ENCODE data around the gene NPSR1. TPM values are rescaled to one million over a fixed set of nuclear protein-coding genes. Genes with fewer than 3 reads are reported as not detected.
"Not testable (repeated sequence)": the region's sequence is repeated elsewhere in the genome, so short reads cannot be mapped to it uniquely, and the experiment has no call there.

Gene NPSR1
- total RNA-seq, 1 donor from 2014 or later, result not detected

DNA sequence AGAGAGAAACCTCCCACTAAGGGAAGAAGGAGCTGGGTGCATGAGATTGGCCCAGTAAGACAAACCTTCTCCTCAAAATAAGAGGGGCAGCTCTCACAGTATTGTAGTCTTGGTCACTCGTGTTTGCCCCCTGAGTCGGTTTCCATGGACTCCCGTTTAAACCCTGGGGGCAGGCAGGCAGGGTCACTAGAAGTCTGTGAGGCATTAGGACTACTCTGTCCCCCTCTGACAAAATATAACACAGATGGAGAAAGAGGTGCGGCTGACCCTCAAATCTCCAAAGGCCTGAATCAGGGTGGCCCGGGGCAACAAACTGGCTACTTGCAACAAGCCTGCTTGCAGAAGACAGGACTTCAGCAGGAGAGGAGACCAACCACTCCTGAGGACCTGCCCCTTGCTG is 210.6 kb downstream of the NPSR1 start:
- not testable (repeated sequence) for DNase-seq (ENCODE audit: low read depth in 2 of 2)

DNA sequence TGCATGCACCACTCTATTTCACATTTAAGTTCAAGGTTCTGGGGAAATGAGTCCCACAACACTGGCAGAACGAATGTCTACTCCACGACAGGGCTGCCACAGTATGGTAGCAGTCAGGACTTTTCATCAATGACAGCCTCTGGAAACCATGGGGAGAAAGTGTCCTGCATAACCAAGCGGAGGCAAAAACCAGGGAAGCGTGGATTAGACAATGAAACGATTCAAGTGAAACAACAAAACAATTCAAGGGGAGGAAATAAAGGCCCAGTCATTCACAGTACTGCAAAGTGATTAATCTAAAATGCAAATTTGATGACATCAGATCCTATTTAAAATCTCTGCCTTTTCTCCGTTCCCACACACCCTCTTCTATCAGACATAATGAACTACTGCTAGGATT is 211.0 kb downstream of the NPSR1 start:
- no peak for DNase-seq (ENCODE audit: low read depth in 2 of 2)

DNA sequence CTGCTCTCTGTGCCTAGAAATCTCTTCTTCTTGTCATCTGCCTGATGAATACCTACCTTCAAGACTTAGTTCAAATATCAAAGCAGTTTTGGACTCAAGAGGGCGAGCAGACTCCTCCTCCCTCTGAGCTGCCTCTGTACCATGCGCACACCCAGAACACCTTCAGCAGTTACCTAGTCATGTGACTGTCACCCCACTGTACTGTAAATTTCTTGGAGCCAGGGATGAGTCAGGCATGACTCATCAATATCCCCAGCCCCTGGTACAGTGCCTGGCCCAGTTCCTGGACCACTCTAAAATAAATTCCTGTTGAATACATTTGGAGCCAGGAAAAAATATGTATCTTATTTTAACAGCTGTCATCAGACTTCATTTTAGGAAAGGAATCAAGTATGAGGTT is 212.0 kb downstream of the NPSR1 start:
- not testable (repeated sequence) for DNase-seq (ENCODE audit: low read depth in 2 of 2)

DNA sequence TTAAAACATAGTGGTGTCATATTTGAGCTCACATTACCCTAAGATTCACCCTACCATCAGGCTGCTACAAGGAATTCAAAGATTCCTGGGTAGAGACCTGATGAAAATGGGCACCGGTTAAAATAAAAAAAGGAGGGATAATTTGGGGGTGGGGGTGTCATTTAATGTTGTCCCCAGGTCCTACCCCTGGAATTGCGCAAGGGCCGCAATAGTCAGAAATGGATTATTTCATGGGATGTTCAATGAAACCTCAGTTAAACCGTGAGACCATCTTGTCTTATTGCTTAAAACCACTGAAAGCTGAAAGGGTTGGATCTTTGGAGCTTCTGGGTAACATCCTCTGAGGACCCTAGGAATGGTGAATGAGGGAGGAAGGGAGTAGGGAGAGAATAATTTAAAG is 216.3 kb downstream of the NPSR1 start:
- not testable (repeated sequence) for DNase-seq (ENCODE audit: low read depth in 2 of 2)

DNA sequence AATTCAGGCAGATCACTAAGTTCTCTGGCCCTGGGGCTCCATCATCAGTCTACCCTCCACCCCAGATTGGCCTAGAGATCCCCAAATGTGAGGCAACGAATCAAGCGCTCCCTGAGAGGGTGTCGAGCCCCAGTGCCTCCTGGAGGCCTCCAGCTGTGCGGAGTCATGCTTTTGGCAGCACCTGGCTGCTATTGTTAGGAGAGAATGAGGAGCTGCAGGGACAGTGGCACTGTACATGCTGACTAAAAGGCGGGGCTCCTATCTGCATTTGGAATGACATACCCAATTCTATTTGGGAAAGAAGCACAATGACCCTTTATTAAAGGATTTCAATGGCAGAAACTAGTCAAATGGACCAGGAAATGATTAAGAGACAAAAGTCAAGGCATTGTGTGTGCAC is 217.5 kb downstream of the NPSR1 start:
- DNase-seq (ENCODE audit: low read depth in 2 of 2), result no peak

DNA sequence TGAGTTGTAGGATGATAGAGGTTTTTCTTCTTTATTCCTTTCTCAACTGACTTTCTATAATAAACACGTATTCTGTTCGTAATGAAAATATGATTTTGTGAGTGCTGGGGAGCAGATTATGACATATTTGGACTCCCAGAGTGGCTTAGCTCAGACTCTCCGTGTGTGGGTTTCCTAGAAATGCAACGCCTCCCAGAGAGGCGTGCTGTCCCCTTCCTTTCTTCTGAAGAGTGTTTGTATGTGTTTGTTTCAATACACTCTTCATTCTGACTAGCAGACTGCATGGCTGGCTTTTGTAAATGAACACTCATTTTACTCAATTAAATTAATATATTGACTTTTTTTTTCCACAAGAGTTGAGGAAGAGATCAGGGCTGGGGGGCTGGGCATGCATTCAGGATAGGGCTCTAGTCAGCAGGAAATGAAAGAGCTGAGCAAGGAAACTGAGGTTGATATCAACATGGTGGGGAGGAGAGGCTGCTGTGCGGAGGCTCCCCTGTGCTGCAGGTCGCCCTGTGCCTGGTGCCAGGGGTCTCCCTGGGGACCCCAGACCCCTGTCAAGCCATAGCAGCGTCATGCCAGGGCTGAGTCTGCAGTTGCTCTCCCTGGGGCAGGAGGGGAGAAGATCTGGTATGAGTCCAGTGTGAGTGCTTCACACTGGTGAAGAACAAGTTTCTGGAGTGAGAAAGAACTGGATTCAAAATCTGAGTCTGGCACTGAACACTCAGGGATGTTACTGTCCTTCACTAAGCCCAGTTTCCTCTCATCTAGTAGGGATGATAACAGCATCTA is 221.1 kb downstream of the NPSR1 start:
- DNase-seq (ENCODE audit: low read depth in 2 of 2), result not testable (repeated sequence)

DNA sequence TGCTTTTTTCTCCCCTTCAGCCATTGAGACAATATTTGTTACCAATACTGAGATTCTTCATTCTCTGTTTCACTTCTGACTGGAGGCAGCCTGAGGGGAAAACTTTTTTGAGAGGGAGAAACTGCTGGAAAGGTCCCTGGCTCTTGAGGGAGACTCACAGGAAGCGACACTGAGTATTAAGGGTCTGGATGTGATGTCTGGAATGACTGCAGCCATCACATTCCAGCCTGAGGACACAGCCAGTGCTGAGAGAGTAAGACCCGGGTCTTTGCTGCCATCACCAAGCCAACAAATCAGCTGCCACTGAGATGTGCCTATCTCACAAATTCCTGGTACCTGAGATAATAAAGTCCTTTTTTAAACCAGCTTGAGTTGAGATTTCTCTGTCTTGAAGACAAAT is 221.9 kb downstream of the NPSR1 start:
- DNase-seq (ENCODE audit: low read depth in 2 of 2), result no peak

DNA sequence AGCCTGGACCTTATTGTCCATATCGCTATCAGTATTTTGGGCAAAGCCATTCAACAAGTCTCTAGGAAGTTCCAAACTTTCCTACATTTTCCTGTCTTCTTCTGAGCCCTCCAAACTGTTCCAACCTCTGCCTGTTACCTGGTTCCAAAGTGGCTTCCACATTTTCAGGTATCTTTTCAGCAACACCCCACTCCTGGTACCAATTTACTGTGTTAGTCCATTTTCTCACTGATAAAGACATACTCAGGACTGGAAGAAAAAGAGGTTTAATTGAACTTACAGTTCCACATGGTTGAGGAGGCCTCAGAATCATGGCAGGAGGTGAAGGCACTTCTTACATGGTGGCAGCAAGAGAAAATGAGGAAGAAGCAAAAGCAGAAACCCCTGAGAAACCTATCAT is 225.8 kb downstream of the NPSR1 start:
- not testable (repeated sequence) for DNase-seq (ENCODE audit: low read depth in 2 of 2)

DNA sequence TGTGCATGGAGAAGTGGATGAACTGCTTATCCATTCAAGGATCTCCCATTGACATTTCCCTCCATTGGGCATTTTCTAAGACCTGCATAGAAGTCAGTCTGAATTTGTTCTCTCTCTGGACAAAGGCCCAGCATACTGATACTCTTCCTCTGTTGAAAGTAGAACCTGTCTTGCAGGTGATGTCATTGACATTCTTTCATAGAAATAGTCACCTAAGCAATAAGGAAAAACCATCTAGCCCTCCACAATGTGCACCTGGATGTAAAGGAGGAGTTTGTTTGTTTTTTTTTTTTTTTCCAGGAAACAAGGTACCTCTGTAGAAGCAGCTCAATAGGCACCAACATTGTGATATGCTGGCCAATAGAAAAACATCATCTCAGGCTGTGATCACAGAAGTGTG is 228.8 kb downstream of the NPSR1 start:
- no peak for DNase-seq (ENCODE audit: low read depth in 2 of 2)

DNA sequence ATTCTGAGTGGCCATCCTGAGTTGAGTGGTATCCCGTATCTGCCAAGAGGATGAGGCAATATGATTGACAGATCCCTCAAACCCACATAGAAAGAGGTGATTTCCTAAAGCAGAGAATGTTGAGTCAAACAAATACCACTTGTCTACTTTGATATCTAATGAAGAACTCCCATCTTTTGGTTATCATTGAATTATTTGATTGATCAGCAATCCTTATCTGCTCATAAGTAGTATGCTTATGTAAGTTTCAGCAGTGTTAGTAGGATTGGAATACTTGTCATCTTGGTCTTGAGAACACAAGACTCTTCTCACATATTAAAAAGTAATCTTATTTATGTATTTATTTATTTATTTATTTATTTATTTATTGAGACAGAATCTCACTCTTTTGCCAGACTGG is 231.9 kb downstream of the NPSR1 start:
- DNase-seq (ENCODE audit: low read depth in 2 of 2), result no peak

DNA sequence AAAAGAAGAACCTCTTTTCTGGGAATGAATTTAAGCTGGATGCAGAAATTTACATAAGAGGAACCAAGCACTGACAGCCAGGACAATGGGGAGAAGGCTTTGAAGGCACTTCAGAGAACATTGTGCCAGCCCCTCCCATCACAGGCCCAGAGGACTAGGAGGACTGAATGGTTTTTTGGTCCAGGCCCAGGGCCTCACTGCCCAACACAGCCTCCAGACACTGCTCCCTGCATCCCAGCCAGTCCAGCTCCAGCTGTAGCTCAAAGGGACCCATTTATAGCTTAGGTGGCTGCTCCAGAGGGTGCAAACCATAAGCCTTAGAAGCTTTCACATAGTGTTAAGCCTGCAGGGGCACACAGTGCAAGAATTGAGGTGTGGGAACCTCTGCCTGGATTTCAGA is 237.2 kb downstream of the NPSR1 start:
- no peak for DNase-seq (ENCODE audit: low read depth in 2 of 2)

Data from dermis microvascular lymphatic vessel endothelial cell (primary cell).